Smooth muscle cell (in vitro differentiated cells): ENCODE results near the gene NR1I2. TPM values are rescaled to one million over a fixed set of nuclear protein-coding genes. Genes with fewer than 3 reads are reported as not detected.

Experiments used
- DNase-seq: peaks from one replicate; lab custom pipeline; 2025; ENCODE audit not compliant: unreplicated experiment; lab: John Stamatoyannopoulos, UW
- H2AFZ ChIP-seq: fragments of 200-600 bp; sonication (generic); 2 replicates; pipeline ENCODE4 v1.6.0; 2016; ENCODE audit warnings: antibody characterized with exemption, low read depth, mild to moderate bottlenecking
- H3F3A ChIP-seq: fragments of 200-600 bp; sonication (generic); 2 replicates; pipeline ENCODE4 v1.6.0; 2017; ENCODE audit warnings: antibody characterized with exemption, low read depth
- H3K27ac ChIP-seq: fragments of 200-600 bp; sonication (generic); 2 replicates; pipeline ENCODE4 v1.5.1; 2016; ENCODE audit warnings: low read depth, mild to moderate bottlenecking
- H3K27me3 ChIP-seq: fragments of 200-600 bp; sonication (generic); 2 replicates; pipeline ENCODE4 v1.6.1; 2016; ENCODE audit warnings: low read depth, mild to moderate bottlenecking
- H3K36me3 ChIP-seq: fragments of 200-600 bp; sonication (generic); 2 replicates; pipeline ENCODE4 v1.5.1; 2016; ENCODE audit warnings: low read depth
- H3K4me1 ChIP-seq: fragments of 200-600 bp; sonication (generic); 2 replicates; pipeline ENCODE4 v1.5.1; 2016; ENCODE audit warnings: low read depth
- H3K4me2 ChIP-seq: fragments of 200-600 bp; sonication (generic); 2 replicates; pipeline ENCODE4 v1.6.0; 2016; ENCODE audit warnings: mild to moderate bottlenecking
- H3K4me3 ChIP-seq: fragments of 200-600 bp; sonication (generic); 2 replicates; pipeline ENCODE4 v1.5.1; 2016; ENCODE audit warnings: mild to moderate bottlenecking
- H3K79me2 ChIP-seq: fragments of 200-600 bp; sonication (generic); 2 replicates; pipeline ENCODE4 v1.6.0; 2016; ENCODE audit warnings: low read depth, mild to moderate bottlenecking
- H3K9ac ChIP-seq: fragments of 200-600 bp; sonication (generic); 2 replicates; pipeline ENCODE4 v1.6.0; 2016; ENCODE audit warnings: low read depth
- H3K9me3 ChIP-seq: fragments of 200-600 bp; sonication (generic); replicated peaks from 2 replicates; pipeline ENCODE4 v1.5.1; 2016; ENCODE audit warnings: low read depth
- H4K20me1 ChIP-seq: fragments of 200-600 bp; sonication (generic); 2 replicates; pipeline ENCODE4 v1.6.0; 2016; ENCODE audit warnings: low read depth
- CTCF ChIP-seq: fragments of 200-600 bp; sonication (generic); IDR thresholded peaks from 2 replicates; pipeline ENCODE4 v1.5.1; 2017; ENCODE audit warnings: borderline replicate concordance, mild to moderate bottlenecking, antibody characterized with exemption; ENCODE audit not compliant: insufficient read depth, poor library complexity, severe bottlenecking
- WGBS: methylation state at CpG from one replicate; pipeline ENCODE4 v1.1.7; 2016; ENCODE audit warnings: low lambda C conversion rate; 5-methylcytosine and 5-hydroxymethylcytosine counted together
- polyA plus RNA-seq: library from polyadenylated mRNA; unstranded; fragments of >200 nt; fragmentation: Nextera tagmentation; extraction: Ambion mirVana; gene quantifications from 2 replicates; pipeline ENCODE4 v1.2.1, GENCODE V29; 2016
- total RNA-seq: library from RNA; depleted of rRNA; stranded (reverse); fragments of >200 nt; gene quantifications from 2 replicates; pipeline ENCODE4 v1.2.3, GENCODE V29; 2014

The NR1I2 gene
- total and polyA plus RNA-seq, 2 experiments from 2014 or later: not detected

- 26% methylated on average over 5 of the region's 5 CpGs for WGBS
Observed at GRCh38 chr3:119794971-119795612, 13.2 kb downstream of the NR1I2 start.

GRCh38 chr3:119795849-119796248 is 13.9 kb downstream of the NR1I2 start:
- Histone ChIP-seq H3F3A (no peaks in the 10 kb centered on the region), H4K20me1 (no peaks in the 10 kb centered on the region), H3K27me3 (no peaks in the 10 kb centered on the region), H3K4me3 (no peak overlapping the region), H3K4me2 (no peak overlapping the region), H3K4me1 (peaks cover 12% of the 10 kb centered on the region), H3K27ac (no peak overlapping the region), H3K36me3 (no peaks in the 10 kb centered on the region), H3K9ac (no peak overlapping the region), H3K9me3 (no peaks in the 10 kb centered on the region), H2AFZ (peak overlapping the region; percentile 10), H3K79me2 (no peaks in the 10 kb centered on the region)
- TF ChIP-seq CTCF: no peak
- DNase-seq: no peak
- 78% methylated on average over 3 of the region's 3 CpGs for WGBS

More at GRCh38 chr3:119794971-119795612, 13.2 kb downstream of the NR1I2 start:
- H3K27ac ChIP-seq: no peak overlapping the region
- H3F3A ChIP-seq: no peaks in the 10 kb centered on the region
- H4K20me1 ChIP-seq: no peaks in the 10 kb centered on the region
- H3K27me3 ChIP-seq: no peaks in the 10 kb centered on the region
- H2AFZ ChIP-seq: peak overlapping the region; percentile 10
- no peak overlapping the region for H3K4me2 ChIP-seq
- no peak overlapping the region for H3K9ac ChIP-seq
- DNase-seq: no peak
- H3K4me3 ChIP-seq: no peak overlapping the region
- TF ChIP-seq CTCF: no peak
- no peaks in the 10 kb centered on the region for H3K36me3 ChIP-seq
- no peaks in the 10 kb centered on the region for H3K9me3 ChIP-seq
- H3K79me2 ChIP-seq: no peaks in the 10 kb centered on the region
- peaks cover 12% of the 10 kb centered on the region for H3K4me1 ChIP-seq

- Histone ChIP-seq H3K27me3 (no peaks in the 10 kb centered on the region), H3K27ac (no peak overlapping the region), H3K4me1 (peaks cover 12% of the 10 kb centered on the region), H3K9ac (no peak overlapping the region), H3K4me3 (no peak overlapping the region), H3K9me3 (no peaks in the 10 kb centered on the region), H3K36me3 (no peaks in the 10 kb centered on the region), H3K4me2 (no peak overlapping the region), H2AFZ (no peak overlapping the region), H3K79me2 (no peaks in the 10 kb centered on the region), H3F3A (no peaks in the 10 kb centered on the region), H4K20me1 (no peaks in the 10 kb centered on the region)
- no peak for DNase-seq
- 100% methylated on average over 2 of the region's 2 CpGs for WGBS
- no peak for TF ChIP-seq CTCF
Observed at GRCh38 chr3:119796368-119796767, 14.5 kb downstream of the NR1I2 start.

GRCh38 chr3:119796785-119797184 is 14.9 kb downstream of the NR1I2 start:
- WGBS: 86% methylated on average over 2 of the region's 2 CpGs
- Histone ChIP-seq H3K79me2 (no peaks in the 10 kb centered on the region), H4K20me1 (no peaks in the 10 kb centered on the region), H3F3A (no peaks in the 10 kb centered on the region), H3K4me3 (no peak overlapping the region), H3K9me3 (no peaks in the 10 kb centered on the region), H3K27ac (no peak overlapping the region), H3K4me1 (peaks cover 12% of the 10 kb centered on the region), H3K27me3 (no peaks in the 10 kb centered on the region), H2AFZ (no peak overlapping the region), H3K9ac (no peak overlapping the region), H3K4me2 (no peak overlapping the region), H3K36me3 (no peaks in the 10 kb centered on the region)
- no peak for TF ChIP-seq CTCF
- DNase-seq: no peak
